Caco-2 (cell line): ENCODE data around the gene MYCBP2. TPM values are rescaled to one million over a fixed set of nuclear protein-coding genes. Genes with fewer than 3 reads are reported as not detected.

Experiments
- BruUV-seq: library from RNA; stranded (reverse); fragments of 400-500 nt; replicated peaks from 2 replicates; lab custom pipeline; 2021; lab: Mats Ljungman, UMichigan
- CTCF ChIA-PET: fragments of 300-600 bp; sonication (Branson Sonifier 250); formaldehyde crosslinking; loops from one replicate; lab custom pipeline; 2022; ENCODE audit warnings: antibody characterized with exemption; lab: Charles Lee
- POLR2A ChIA-PET: fragments of 300-600 bp; sonication (Branson Sonifier 250); formaldehyde crosslinking; loops from one replicate; lab custom pipeline; 2022; ENCODE audit warnings: antibody characterized with exemption; lab: Charles Lee
- DNase-seq, 2 experiments: peaks; one replicate each; pipeline versions ENCODE4 v3.0.0 to v3.0.0-alpha.2; 2020 to 2022
- H3K27me3 ChIP-seq: replicated peaks from 2 replicates; pipeline ENCODE4 v1.6.0; 2011; ENCODE audit warnings: low read length; ENCODE audit not compliant: control insufficient read depth, insufficient read depth
- H3K36me3 ChIP-seq: 2 replicates; pipeline ENCODE4 v1.5.1; 2011; ENCODE audit warnings: low read length; ENCODE audit not compliant: control insufficient read depth, insufficient read depth
- H3K4me1 ChIP-seq: fragments of 250-450 bp; sonication (Bioruptor Pico); 2 replicates; pipeline ENCODE4 v1.5.1; 2020; ENCODE audit warnings: mild to moderate bottlenecking
- H3K4me3 ChIP-seq: 2 replicates; pipeline ENCODE4 v1.5.1; 2011; ENCODE audit warnings: low read depth, mild to moderate bottlenecking, control low read depth, low read length
- H3K9me3 ChIP-seq: fragments of 250-450 bp; sonication (Bioruptor Pico); 2 replicates; pipeline ENCODE4 v1.5.1; 2020; ENCODE audit warnings: mild to moderate bottlenecking, moderate library complexity
- H3K27ac Mint-ChIP-seq: one replicate; pipeline ENCODE4 v1.8.0; 2022; ENCODE audit warnings: mixed read lengths; ENCODE audit not compliant: unreplicated experiment
- H3K27me3 Mint-ChIP-seq: one replicate; pipeline ENCODE4 v1.8.0; 2022; ENCODE audit warnings: mixed read lengths; ENCODE audit not compliant: insufficient read depth, unreplicated experiment
- H3K36me3 Mint-ChIP-seq: one replicate; pipeline ENCODE4 v1.8.0; 2022; ENCODE audit warnings: mild to moderate bottlenecking, mixed read lengths; ENCODE audit not compliant: insufficient read depth, unreplicated experiment
- H3K4me1 Mint-ChIP-seq: one replicate; pipeline ENCODE4 v1.8.0; 2022; ENCODE audit warnings: low read depth, mixed read lengths; ENCODE audit not compliant: unreplicated experiment
- H3K4me3 Mint-ChIP-seq: one replicate; pipeline ENCODE4 v1.8.0; 2022; ENCODE audit warnings: mild to moderate bottlenecking, moderate library complexity, mixed read lengths; ENCODE audit not compliant: unreplicated experiment
- H3K9me3 Mint-ChIP-seq: one replicate; pipeline ENCODE4 v1.8.0; 2022; ENCODE audit warnings: mixed read lengths; ENCODE audit not compliant: unreplicated experiment
- intact Hi-C: fragments of 100-400 bp; cut with micrococcal nuclease; formaldehyde crosslinking; loops from one replicate; pipeline ENCODE4 v1.10.0; 2022; ENCODE audit not compliant: unreplicated experiment
- total RNA-seq: library from RNA; stranded (reverse); gene quantifications from 2 replicates; pipeline ENCODE4 v1.2.3, GENCODE V29; 2022
- TF ChIP-seq, protein P1 (sequence below), 2 experiments: fragments of 200-600 bp in 1 of 2; IDR thresholded peaks; 1 replicate in 1 of 2; 2 replicates in 1 of 2; pipeline versions ENCODE4 v1.5.1 to v1.8.0; 2011 to 2022; ENCODE audit warnings: antibody characterized with exemption in 1 of 2, control low read depth in 1 of 2, inconsistent platforms in 1 of 2, low read depth in 1 of 2, low read length in 1 of 2, mild to moderate bottlenecking in 1 of 2, moderate library complexity in 1 of 2; ENCODE audit not compliant: insufficient read depth in 1 of 2, severe bottlenecking in 1 of 2, unreplicated experiment in 1 of 2

The MYCBP2 gene
- total RNA-seq, 1 experiment from 2014 or later, result 41.3 TPM

- no peaks in the 10 kb centered on the region for H3K4me1 ChIP-seq
- Mint-ChIP-seq H3K36me3 (no peaks in the 10 kb centered on the region), H3K9me3 (no peaks in the 10 kb centered on the region), H3K4me1 (peaks cover 8% of the 10 kb centered on the region), H3K27ac (no peak overlapping the region), H3K27me3 (no peaks in the 10 kb centered on the region), H3K4me3 (no peak overlapping the region)
- no peaks in the 10 kb centered on the region for H3K36me3 ChIP-seq
- no peaks in the 10 kb centered on the region for H3K9me3 ChIP-seq
- intact Hi-C loops, result no loop called here
- CTCF ChIA-PET, result no interaction called here
- H3K27me3 ChIP-seq, result no peaks in the 10 kb centered on the region
- no TSS peak for BruUV-seq
- no peak for DNase-seq
- H3K4me3 ChIP-seq, result no peak overlapping the region
- TF ChIP-seq, protein P1, sequence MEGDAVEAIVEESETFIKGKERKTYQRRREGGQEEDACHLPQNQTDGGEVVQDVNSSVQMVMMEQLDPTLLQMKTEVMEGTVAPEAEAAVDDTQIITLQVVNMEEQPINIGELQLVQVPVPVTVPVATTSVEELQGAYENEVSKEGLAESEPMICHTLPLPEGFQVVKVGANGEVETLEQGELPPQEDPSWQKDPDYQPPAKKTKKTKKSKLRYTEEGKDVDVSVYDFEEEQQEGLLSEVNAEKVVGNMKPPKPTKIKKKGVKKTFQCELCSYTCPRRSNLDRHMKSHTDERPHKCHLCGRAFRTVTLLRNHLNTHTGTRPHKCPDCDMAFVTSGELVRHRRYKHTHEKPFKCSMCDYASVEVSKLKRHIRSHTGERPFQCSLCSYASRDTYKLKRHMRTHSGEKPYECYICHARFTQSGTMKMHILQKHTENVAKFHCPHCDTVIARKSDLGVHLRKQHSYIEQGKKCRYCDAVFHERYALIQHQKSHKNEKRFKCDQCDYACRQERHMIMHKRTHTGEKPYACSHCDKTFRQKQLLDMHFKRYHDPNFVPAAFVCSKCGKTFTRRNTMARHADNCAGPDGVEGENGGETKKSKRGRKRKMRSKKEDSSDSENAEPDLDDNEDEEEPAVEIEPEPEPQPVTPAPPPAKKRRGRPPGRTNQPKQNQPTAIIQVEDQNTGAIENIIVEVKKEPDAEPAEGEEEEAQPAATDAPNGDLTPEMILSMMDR (IDR thresholded peaks at IDR 0.05; ENCODE audit: insufficient read depth in 1 of 2, low read depth in 1 of 2, low read length in 1 of 2, severe bottlenecking in 1 of 2, unreplicated experiment in 1 of 2), result no peak
- POLR2A ChIA-PET, result no interaction called here
These were observed 26.5 kb downstream of the MYCBP2 start for GRCh38 chr13:77300176-77301037.

- Mint-ChIP-seq H3K27me3 (no peaks in the 10 kb centered on the region), H3K9me3 (no peaks in the 10 kb centered on the region), H3K4me3 (no peak overlapping the region), H3K27ac (no peak overlapping the region), H3K36me3 (no peaks in the 10 kb centered on the region), H3K4me1 (peaks cover 8% of the 10 kb centered on the region)
- Histone ChIP-seq H3K4me1 (no peaks in the 10 kb centered on the region), H3K36me3 (no peaks in the 10 kb centered on the region), H3K27me3 (no peaks in the 10 kb centered on the region), H3K9me3 (no peaks in the 10 kb centered on the region), H3K4me3 (no peak overlapping the region)
- TF ChIP-seq, protein P1 (IDR thresholded peaks at IDR 0.05; ENCODE audit: insufficient read depth in 1 of 2, low read depth in 1 of 2, low read length in 1 of 2, severe bottlenecking in 1 of 2, unreplicated experiment in 1 of 2), result no peak
- no peak for DNase-seq
- POLR2A ChIA-PET, result no interaction called here
- BruUV-seq, result no TSS peak
- intact Hi-C loops, result no loop called here
- CTCF ChIA-PET, result no interaction called here
These were observed 27.3 kb downstream of the MYCBP2 start for GRCh38 chr13:77299587-77299986.

DNA sequence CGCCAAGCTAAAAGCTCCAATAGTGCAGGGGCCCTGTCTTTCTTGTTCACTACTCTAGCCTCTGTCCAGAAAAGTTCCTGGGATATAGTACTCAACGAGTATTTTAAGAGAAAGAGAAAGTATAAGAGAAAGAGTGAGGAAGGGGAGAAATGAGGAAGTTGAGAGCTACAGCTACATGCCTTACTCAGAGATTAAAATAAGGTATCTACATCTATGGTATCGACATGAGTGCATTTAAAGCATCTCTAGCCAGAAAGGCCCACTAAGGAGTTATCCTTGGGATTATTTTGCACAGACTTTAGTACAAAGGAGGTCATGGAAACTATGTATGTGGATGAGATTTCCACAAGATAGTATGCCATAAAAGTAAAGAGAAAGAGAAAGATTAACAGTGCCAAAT, 28.5 kb downstream of the MYCBP2 start:
- CTCF ChIA-PET, result no interaction called here
- TF ChIP-seq, protein P1 (IDR thresholded peaks at IDR 0.05; ENCODE audit: insufficient read depth in 1 of 2, low read depth in 1 of 2, low read length in 1 of 2, severe bottlenecking in 1 of 2, unreplicated experiment in 1 of 2), result no peak
- H3K36me3 Mint-ChIP-seq, result no peaks in the 10 kb centered on the region
- no peaks in the 10 kb centered on the region for H3K9me3 ChIP-seq
- no TSS peak for BruUV-seq
- POLR2A ChIA-PET, result no interaction called here
- H3K9me3 Mint-ChIP-seq, result no peaks in the 10 kb centered on the region
- no peaks in the 10 kb centered on the region for H3K27me3 ChIP-seq
- no peaks in the 10 kb centered on the region for H3K36me3 ChIP-seq
- no peak for DNase-seq
- no peak overlapping the region for H3K4me3 ChIP-seq
- intact Hi-C loops, result no loop called here
- H3K27me3 Mint-ChIP-seq, result no peaks in the 10 kb centered on the region
- no peak overlapping the region for H3K27ac Mint-ChIP-seq
- H3K4me1 ChIP-seq, result no peaks in the 10 kb centered on the region
- H3K4me1 Mint-ChIP-seq, result peaks cover 8% of the 10 kb centered on the region
- no peak overlapping the region for H3K4me3 Mint-ChIP-seq
